ENCODE data around the gene THADA. TPM values are rescaled to one million over a fixed set of nuclear protein-coding genes. Genes with fewer than 3 reads are reported as not detected.

THADA gene
- total RNA-seq, 2 experiments from 2014 or later, result 31.2 to 32.3 TPM

DNA sequence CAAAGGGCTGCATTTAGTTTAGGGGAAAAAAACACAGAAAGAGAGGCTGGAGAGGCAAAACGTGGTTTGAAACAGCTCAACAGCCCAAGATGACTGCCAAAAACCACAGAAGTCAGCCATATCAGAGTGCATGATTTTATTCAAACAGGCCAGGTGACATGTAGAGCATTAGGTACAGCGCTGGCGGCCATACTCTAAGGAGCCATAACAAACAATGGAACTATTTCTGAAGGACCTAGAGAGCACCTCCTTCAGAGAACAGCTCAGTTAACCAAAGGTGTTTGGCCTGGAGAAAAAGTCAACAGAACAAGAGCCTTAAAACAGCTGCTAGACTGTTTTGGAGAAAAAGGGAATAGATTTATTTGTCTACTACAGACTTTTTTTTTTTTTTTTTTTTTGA is 2.6 kb downstream of the THADA start:
- Histone ChIP-seq H3K4me2 (ENCODE audit: low read length) (no peak overlapping the region), H3K4me1 (ENCODE audit: insufficient read depth, low read length, poor library complexity, severe bottlenecking) (peaks cover 12% of the 10 kb centered on the region), H3K27ac (ENCODE audit: low read depth, low read length, poor library complexity, severe bottlenecking) (no peak overlapping the region), H3K9me2 (ENCODE audit: insufficient read depth, low read length) (no peaks in the 10 kb centered on the region), H2AFZ (ENCODE audit: low read length) (no peak overlapping the region), H3K79me2 (ENCODE audit: insufficient read depth, low read depth, low read length) (peaks cover 18% of the 10 kb centered on the region), H3K4me3 (ENCODE audit: low read depth, low read length, poor library complexity, severe bottlenecking) (no peak overlapping the region), H3K36me3 (ENCODE audit: insufficient read depth, low read length) (peaks cover 40% of the 10 kb centered on the region), H4K20me1 (ENCODE audit: insufficient read depth, low read length) (no peaks in the 10 kb centered on the region), H3K9me3 (ENCODE audit: low read length) (no peaks in the 10 kb centered on the region; the same call in 1 of the 2 replicates)
- ChIA-PET CTCF (ENCODE audit: unreplicated experiment) (no interaction called here), POLR2A (interaction anchor here (0.7 to 1.5 kb wide), 4 partner anchors 16 to 80 kb away, joined by 3 to 7 read pairs (median 4); no protein-coding TSS in a partner anchor)
- intact Hi-C loops (cut with micrococcal nuclease; ENCODE audit: unreplicated experiment), result no loop called here
- no TSS peak for BruUV-seq (replicated peaks)
- TF ChIP-seq, protein P1, sequence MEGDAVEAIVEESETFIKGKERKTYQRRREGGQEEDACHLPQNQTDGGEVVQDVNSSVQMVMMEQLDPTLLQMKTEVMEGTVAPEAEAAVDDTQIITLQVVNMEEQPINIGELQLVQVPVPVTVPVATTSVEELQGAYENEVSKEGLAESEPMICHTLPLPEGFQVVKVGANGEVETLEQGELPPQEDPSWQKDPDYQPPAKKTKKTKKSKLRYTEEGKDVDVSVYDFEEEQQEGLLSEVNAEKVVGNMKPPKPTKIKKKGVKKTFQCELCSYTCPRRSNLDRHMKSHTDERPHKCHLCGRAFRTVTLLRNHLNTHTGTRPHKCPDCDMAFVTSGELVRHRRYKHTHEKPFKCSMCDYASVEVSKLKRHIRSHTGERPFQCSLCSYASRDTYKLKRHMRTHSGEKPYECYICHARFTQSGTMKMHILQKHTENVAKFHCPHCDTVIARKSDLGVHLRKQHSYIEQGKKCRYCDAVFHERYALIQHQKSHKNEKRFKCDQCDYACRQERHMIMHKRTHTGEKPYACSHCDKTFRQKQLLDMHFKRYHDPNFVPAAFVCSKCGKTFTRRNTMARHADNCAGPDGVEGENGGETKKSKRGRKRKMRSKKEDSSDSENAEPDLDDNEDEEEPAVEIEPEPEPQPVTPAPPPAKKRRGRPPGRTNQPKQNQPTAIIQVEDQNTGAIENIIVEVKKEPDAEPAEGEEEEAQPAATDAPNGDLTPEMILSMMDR (conservative IDR thresholded peaks at IDR 0.05; ENCODE audit: low read length), result no peak
- no peak for TF ChIP-seq EZH2phosphoT487 (IDR thresholded peaks at IDR 0.05; ENCODE audit: borderline replicate concordance, low read depth, low read length)
- no peak for DNase-seq (ENCODE audit: low spot score)

DNA sequence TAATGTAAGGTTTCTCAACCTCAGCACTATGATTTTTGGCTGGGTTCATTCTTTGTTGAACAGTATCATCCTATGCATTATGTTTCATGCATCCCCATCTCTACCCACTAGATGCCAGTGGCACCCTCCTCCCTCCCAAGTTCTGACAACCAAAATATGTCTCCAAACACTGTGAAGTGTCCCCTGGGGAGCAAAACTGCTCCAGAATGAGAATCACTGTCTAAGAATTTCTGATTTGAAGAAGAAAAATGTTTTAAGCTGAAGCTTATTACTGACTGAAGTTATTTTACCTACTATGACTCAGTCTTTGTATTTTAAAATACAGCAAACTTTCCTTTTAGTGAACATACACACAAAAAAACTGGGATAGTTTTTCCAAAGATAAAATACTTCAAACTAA is 3.4 kb downstream of the THADA start:
- no peak overlapping the region for H3K4me2 ChIP-seq (ENCODE audit: low read length)
- peaks cover 48% of the 10 kb centered on the region for H3K36me3 ChIP-seq (ENCODE audit: insufficient read depth, low read length)
- CTCF ChIA-PET (ENCODE audit: unreplicated experiment), result no interaction called here
- POLR2A ChIA-PET, result interaction anchor here (0.6 to 1.5 kb wide), 2 partner anchors 15 to 55 kb away, joined by 3 to 4 read pairs; no protein-coding TSS in a partner anchor
- DNase-seq (ENCODE audit: low spot score), result no peak
- no peak for TF ChIP-seq EZH2phosphoT487 (IDR thresholded peaks at IDR 0.05; ENCODE audit: borderline replicate concordance, low read depth, low read length)
- TF ChIP-seq, protein P1 (conservative IDR thresholded peaks at IDR 0.05; ENCODE audit: low read length), result no peak
- peaks cover 18% of the 10 kb centered on the region for H3K79me2 ChIP-seq (ENCODE audit: insufficient read depth, low read depth, low read length)
- H4K20me1 ChIP-seq (ENCODE audit: insufficient read depth, low read length), result no peaks in the 10 kb centered on the region
- H3K27ac ChIP-seq (ENCODE audit: low read depth, low read length, poor library complexity, severe bottlenecking), result no peak overlapping the region
- H3K9me2 ChIP-seq (ENCODE audit: insufficient read depth, low read length), result no peaks in the 10 kb centered on the region
- H2AFZ ChIP-seq (ENCODE audit: low read length), result no peak overlapping the region
- H3K4me3 ChIP-seq (ENCODE audit: low read depth, low read length, poor library complexity, severe bottlenecking), result no peak overlapping the region
- H3K4me1 ChIP-seq (ENCODE audit: insufficient read depth, low read length, poor library complexity, severe bottlenecking), result peaks cover 12% of the 10 kb centered on the region
- H3K9me3 ChIP-seq (ENCODE audit: low read length), result no peaks in the 10 kb centered on the region; the same call in 1 of the 2 replicates
- BruUV-seq (replicated peaks), result no TSS peak
- intact Hi-C loops (cut with micrococcal nuclease; ENCODE audit: unreplicated experiment), result no loop called here

DNA sequence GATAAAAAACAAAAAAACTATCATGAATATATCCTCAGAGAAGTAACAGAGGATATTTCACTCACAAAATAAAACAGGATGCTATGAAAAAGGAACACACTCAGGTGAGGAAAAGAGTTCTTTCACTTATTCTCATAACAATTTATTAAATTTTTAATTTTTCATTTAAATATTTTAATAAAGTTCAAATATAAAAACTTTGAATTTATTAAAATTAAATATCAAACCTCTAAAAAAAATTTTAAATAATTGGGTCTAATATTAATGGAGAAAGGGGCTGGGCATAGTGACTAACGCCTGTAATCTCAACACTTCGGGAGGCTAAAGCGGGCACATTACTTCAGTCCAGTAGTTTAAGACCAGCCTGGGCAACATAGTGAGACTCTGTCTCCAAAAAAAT is 10.1 kb downstream of the THADA start:
- Histone ChIP-seq H3K79me2 (ENCODE audit: insufficient read depth, low read depth, low read length) (no peaks in the 10 kb centered on the region), H3K4me1 (ENCODE audit: insufficient read depth, low read length, poor library complexity, severe bottlenecking) (no peaks in the 10 kb centered on the region), H3K4me3 (ENCODE audit: low read depth, low read length, poor library complexity, severe bottlenecking) (no peak overlapping the region), H3K27ac (ENCODE audit: low read depth, low read length, poor library complexity, severe bottlenecking) (no peak overlapping the region), H4K20me1 (ENCODE audit: insufficient read depth, low read length) (no peaks in the 10 kb centered on the region), H3K4me2 (ENCODE audit: low read length) (no peak overlapping the region), H3K9me3 (ENCODE audit: low read length) (no peaks in the 10 kb centered on the region; the same call in 1 of the 2 replicates), H3K9me2 (ENCODE audit: insufficient read depth, low read length) (no peaks in the 10 kb centered on the region), H2AFZ (ENCODE audit: low read length) (no peak overlapping the region), H3K36me3 (ENCODE audit: insufficient read depth, low read length) (peaks cover 91% of the 10 kb centered on the region)
- no TSS peak for BruUV-seq (replicated peaks)
- CTCF ChIA-PET (ENCODE audit: unreplicated experiment), result no interaction called here
- intact Hi-C loops (cut with micrococcal nuclease; ENCODE audit: unreplicated experiment), result no loop called here
- TF ChIP-seq, protein P1 (conservative IDR thresholded peaks at IDR 0.05; ENCODE audit: low read length), result no peak
- no peak for TF ChIP-seq EZH2phosphoT487 (IDR thresholded peaks at IDR 0.05; ENCODE audit: borderline replicate concordance, low read depth, low read length)
- no peak for DNase-seq (ENCODE audit: low spot score)
- POLR2A ChIA-PET, result interaction anchor here (0.6 kb wide), 1 partner anchor 770 kb away, joined by 3 read pairs; no protein-coding TSS in a partner anchor

Measured in OCI-LY7 (cell line).